Lower lobe of right lung (tissue), 2 donors: ENCODE data around the gene ANKRD23. TPM values are rescaled to one million over a fixed set of nuclear protein-coding genes. Genes with fewer than 3 reads are reported as not detected.

Source experiments
- ATAC-seq, 2 donors: fragments of 200-7000 bp; cut with Tn5 transposase; one replicate each; pipeline ENCODE4 v1.9.1; 2020 to 2022; ENCODE audit warnings: mild to moderate bottlenecking in 2 of 2, moderate library complexity in 2 of 2
- DNase-seq: peaks from one replicate; pipeline ENCODE4 v3.0.0-alpha.2; 2020
- H3K27ac ChIP-seq: fragments of 200-600 bp; one replicate; pipeline ENCODE4 v1.8.0; 2022
- H3K27me3 ChIP-seq: fragments of 200-600 bp; one replicate; pipeline ENCODE4 v1.8.0; 2022; ENCODE audit warnings: low read depth
- H3K36me3 ChIP-seq: fragments of 200-600 bp; one replicate; pipeline ENCODE4 v1.8.0; 2022; ENCODE audit warnings: mild to moderate bottlenecking
- H3K4me1 ChIP-seq: fragments of 200-600 bp; one replicate; pipeline ENCODE4 v1.8.0; 2022
- H3K4me3 ChIP-seq: fragments of 200-600 bp; one replicate; pipeline ENCODE4 v1.8.0; 2022; ENCODE audit warnings: mild to moderate bottlenecking
- H3K9me3 ChIP-seq: fragments of 200-600 bp; one replicate; pipeline ENCODE4 v1.8.0; 2022
- CTCF ChIP-seq: fragments of 200-600 bp; IDR thresholded peaks from one replicate; pipeline ENCODE4 v1.8.0; 2022; ENCODE audit warnings: antibody characterized with exemption, mild to moderate bottlenecking
- intact Hi-C: fragments of 100-400 bp; cut with DNase I; formaldehyde crosslinking; loops from one replicate; pipeline ENCODE4 v1.11.0; 2022
- total RNA-seq: library from RNA; stranded (reverse); fragmentation: NEBNext Ultra II Directional; extraction: Animal tissue kit (Norgen Biotek cat#: 25700); gene quantifications from one replicate; pipeline ENCODE4 v1.2.1, GENCODE V29; 2021
- donor health status: DM: no; HTN: yes; CAD: no; lungs with severe emphysema.

The ANKRD23 gene
- total RNA-seq, 1 donor from 2014 or later, result 3.5 TPM

GRCh38 chr2:96859681-96860064 lies 15.9 kb upstream of the ANKRD23 start:
- no peak overlapping the region for H3K27ac ChIP-seq
- intact Hi-C loops, result loop anchor here (10.0 kb wide), 1 partner anchor 115 kb away; no protein-coding TSS in a partner anchor

GRCh38 chr2:96859099-96859649 lies 15.4 kb upstream of the ANKRD23 start:
- TF ChIP-seq CTCF, result no peak
- intact Hi-C loops, result loop anchor here (10.0 kb wide), 1 partner anchor 116 kb away; no protein-coding TSS in a partner anchor
- ATAC-seq, result no peak

More at GRCh38 chr2:96859681-96860064, 15.9 kb upstream of the ANKRD23 start:
- ATAC-seq (no peak), DNase-seq (no peak)
- peaks cover 47% of the 10 kb centered on the region for H3K36me3 ChIP-seq
- TF ChIP-seq CTCF, result no peak
- no peaks in the 10 kb centered on the region for H3K9me3 ChIP-seq
- peaks cover 4% of the 10 kb centered on the region for H3K27me3 ChIP-seq
- no peak overlapping the region for H3K4me3 ChIP-seq
- H3K4me1 ChIP-seq, result peaks cover 29% of the 10 kb centered on the region

GRCh38 chr2:96857667-96858372 lies 14.0 kb upstream of the ANKRD23 start, which contains the start of gene ANKRD39:
Gene ANKRD39, minus strand, starts transcription at chr2:96858016. Its CDS starts 29 bp downstream, at chr2:96857987.
- Histone ChIP-seq H3K36me3 (peaks cover 43% of the 10 kb centered on the region), H3K4me1 (peaks cover 22% of the 10 kb centered on the region), H3K9me3 (no peaks in the 10 kb centered on the region), H3K4me3 (peak within 1 kb of the TSS; percentile 84), H3K27ac (peak within 1 kb of the TSS; percentile 83), H3K27me3 (peaks cover 4% of the 10 kb centered on the region)
- intact Hi-C loops, result loop anchor here (10.0 kb wide), 1 partner anchor 117 kb away; no protein-coding TSS in a partner anchor
- ATAC-seq, result peak; percentile 98
- DNase-seq, result peak; percentile 98
- TF ChIP-seq CTCF, result peak; percentile 88

More at GRCh38 chr2:96859099-96859649, 15.4 kb upstream of the ANKRD23 start:
- H3K9me3 ChIP-seq, result no peaks in the 10 kb centered on the region
- peak overlapping the region; percentile 63 for H3K27ac ChIP-seq
- H3K27me3 ChIP-seq, result peaks cover 4% of the 10 kb centered on the region
- H3K4me3 ChIP-seq, result peak overlapping the region; percentile 84
- DNase-seq, result no peak
- H3K4me1 ChIP-seq, result peaks cover 24% of the 10 kb centered on the region
- peaks cover 43% of the 10 kb centered on the region for H3K36me3 ChIP-seq

GRCh38 chr2:96856776-96857666 lies 13.2 kb upstream of the ANKRD23 start:
- no peak for DNase-seq
- peak; percentile 0 to 4 for ATAC-seq
- intact Hi-C loops, result loop anchor here (10.0 kb wide), 1 partner anchor 118 kb away; no protein-coding TSS in a partner anchor
- Histone ChIP-seq H3K9me3 (no peaks in the 10 kb centered on the region), H3K27me3 (peaks cover 4% of the 10 kb centered on the region), H3K27ac (peak overlapping the region; percentile 83), H3K36me3 (peaks cover 41% of the 10 kb centered on the region), H3K4me3 (peak overlapping the region; percentile 84), H3K4me1 (peaks cover 22% of the 10 kb centered on the region)
- no peak for TF ChIP-seq CTCF

- no peak for TF ChIP-seq CTCF
- Histone ChIP-seq H3K27ac (no peak overlapping the region), H3K4me3 (no peak overlapping the region), H3K4me1 (peaks cover 13% of the 10 kb centered on the region), H3K36me3 (peaks cover 58% of the 10 kb centered on the region), H3K9me3 (no peaks in the 10 kb centered on the region), H3K27me3 (no peaks in the 10 kb centered on the region)
- ATAC-seq (no peak), DNase-seq (no peak)
- intact Hi-C loops, result loop anchor here (10.0 kb wide), 1 partner anchor 121 kb away; no protein-coding TSS in a partner anchor
These were observed 9.5 kb upstream of the ANKRD23 start for GRCh38 chr2:96853321-96853720.
